Measurements from ENCODE around the gene IQSEC2.

Gene IQSEC2

GRCh38 chrX:53241558-53241957, 39.8 kb downstream of the IQSEC2 start:
- DNase-seq, result no peak

DNA sequence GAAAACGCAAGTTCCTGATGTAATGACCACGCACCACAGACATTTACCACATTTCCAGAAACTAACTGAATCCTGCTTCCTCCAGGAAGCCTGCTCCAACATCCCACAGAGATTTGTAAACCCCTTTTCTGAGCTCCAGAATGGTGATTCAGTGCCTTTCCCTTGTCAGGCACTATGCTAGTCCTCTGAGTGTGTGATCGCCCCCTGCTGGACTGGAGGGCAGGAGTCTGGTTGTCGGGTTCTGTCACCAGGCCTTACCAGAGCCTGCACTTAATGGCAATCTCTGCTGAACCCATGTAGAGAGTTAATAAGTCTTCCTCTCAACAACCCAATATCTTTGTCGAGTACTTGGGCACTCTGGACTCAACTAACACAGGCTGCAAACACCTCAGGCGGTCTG, 41.9 kb downstream of the IQSEC2 start:
- no peak for DNase-seq

- no peak for DNase-seq
These were observed 44.3 kb downstream of the IQSEC2 start for GRCh38 chrX:53237056-53237455.

DNA sequence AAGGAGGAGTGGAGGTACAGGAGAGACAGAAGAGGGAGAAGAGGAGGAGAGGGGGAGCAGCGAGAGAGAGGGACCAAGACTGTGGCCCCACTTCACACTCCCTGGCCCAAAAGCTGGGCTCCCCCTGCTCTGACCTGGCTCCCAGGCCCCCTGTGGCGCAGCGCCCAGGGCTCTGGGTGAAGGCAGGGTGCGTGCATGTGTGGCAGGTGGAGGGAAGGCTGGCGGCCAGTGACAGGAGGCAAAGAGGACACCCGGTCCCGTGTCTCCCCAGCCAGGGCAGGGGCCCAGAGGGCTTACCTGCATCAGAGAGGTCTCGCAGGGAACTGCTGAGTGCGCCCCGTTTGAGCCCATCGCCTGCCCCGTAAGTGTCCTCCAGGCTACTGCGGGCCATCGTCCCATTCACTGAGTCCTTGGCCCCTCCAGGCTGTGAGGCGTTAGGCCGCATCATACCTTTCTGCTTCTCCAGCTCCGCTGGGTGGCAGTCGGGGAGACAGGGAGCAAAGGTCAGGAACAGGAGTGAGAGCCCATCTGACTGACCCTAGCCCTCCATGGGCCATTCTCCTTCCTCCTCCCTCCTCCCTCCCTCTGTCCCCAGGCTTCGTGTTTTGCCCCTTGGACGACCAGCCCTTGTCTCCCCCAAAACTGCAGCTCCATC, 45.2 kb downstream of the IQSEC2 start:
- no peak for DNase-seq

GRCh38 chrX:53235566-53235965, 45.8 kb downstream of the IQSEC2 start:
- no peak for DNase-seq

DNA sequence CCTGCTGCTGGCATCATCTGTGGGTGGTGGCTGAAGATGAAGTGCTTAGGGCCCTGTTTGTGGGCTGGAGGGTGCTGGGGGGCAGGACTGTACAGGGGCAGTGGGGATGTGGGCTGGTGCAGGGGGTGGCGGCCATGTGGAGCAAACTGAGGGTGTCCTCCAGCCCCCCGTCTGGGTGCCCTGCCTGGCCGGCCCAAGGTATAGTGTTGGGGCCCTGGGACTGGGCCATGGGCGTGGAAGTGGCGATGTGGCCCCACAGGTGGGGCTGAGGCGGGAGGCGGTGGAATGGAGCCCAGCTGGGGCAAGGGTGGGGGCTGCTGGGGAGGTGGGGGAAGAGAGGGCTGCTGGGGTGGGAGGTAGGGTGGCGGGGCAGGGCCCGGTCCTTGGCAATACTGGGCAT, 46.9 kb downstream of the IQSEC2 start:
- no peak for DNase-seq

GRCh38 chrX:53233536-53233935, 47.8 kb downstream of the IQSEC2 start:
- DNase-seq, result no peak

GRCh38 chrX:53230116-53230515, 51.3 kb downstream of the IQSEC2 start:
- no peak for DNase-seq

- DNase-seq, result no peak
These were observed 54.1 kb downstream of the IQSEC2 start for GRCh38 chrX:53227224-53227765.

DNA sequence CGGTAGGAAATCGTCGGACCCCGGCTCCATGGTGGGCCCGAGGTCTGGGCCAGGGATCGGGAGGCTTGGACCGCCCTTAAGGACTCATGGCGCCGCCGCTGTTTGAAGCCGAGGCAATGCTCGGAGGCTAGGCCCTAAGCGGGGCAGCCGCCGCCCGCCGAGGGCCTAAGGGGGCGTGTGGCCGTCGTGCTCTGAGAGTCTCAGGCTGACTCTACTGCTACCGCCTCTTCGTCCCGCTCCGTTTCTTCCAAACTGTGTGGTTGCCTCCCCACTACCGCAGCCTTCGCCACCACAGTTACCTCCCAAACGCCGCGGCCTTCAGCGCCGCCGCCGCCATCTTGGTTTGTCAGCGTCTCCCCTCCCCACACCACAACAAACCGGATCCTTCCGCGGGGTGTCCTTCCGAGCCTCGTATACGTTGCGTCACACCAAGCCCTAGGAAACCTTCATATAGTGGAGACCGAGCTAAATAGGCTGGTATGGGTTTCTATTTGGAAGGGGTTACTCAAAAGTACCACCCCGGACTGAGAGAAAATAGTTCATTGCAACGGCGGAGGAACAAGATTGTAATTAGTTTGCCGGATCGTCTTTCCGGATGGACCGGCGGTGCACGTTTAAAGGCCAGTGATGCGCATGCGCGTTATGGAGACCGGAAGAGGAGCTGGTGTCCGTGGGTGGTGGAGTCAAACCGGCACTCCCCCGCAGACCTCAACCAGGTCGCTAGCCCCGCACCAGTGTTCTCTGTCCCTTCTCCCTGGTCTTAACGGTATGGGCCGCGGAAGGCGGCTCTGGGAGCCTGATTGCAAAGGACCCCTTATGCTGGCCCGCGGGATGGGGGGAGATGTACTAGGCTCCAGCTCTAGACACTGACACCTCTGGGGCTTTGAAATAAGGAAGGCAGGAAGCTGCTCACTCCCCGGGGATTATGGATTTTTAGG, 56.3 kb downstream of the IQSEC2 start, which contains the start of gene KDM5C:
Gene KDM5C, minus strand, starts transcription at position 348 of the 938 bp plus-strand sequence. Its CDS starts 318 bp downstream, at position 30.
- peak; percentile 88 for DNase-seq

- DNase-seq, result no peak
These were observed 57.2 kb downstream of the IQSEC2 start for GRCh38 chrX:53223955-53224859.

DNA sequence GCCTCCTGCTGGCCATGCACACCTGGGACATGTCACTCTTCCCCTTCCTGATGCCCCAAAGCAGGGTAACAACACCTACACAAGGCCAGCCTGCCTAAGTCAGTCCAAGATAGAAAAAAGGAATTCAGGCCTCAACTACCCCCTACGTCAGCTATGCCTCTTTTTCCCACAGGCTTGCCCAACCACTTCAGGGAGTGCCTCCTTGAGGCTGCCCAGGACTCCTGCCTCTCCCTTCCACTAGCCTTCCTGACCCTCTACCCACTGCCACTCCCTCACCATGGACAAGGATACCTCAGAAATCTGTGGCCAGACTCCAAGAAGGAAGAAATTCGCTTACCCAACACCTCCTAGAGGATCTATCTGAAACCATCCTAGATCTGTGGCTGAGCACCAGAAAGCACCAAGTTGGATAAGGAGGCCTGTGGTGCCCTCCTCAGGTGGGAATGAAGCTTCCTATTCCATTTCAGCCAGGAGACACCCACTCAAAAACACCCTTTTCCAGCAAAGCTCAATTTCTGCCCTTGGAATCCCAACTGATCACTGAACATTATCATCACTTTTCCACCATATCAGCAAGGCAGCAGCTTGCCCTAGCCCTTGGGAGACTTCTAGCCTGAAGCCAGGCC, 58.2 kb downstream of the IQSEC2 start:
- no peak for DNase-seq
